SK-N-SH (cell line): ENCODE data around the gene CEP112. TPM values are rescaled to one million over a fixed set of nuclear protein-coding genes. Genes with fewer than 3 reads are reported as not detected.

ENCODE experiments used
- CTCF ChIA-PET: fragments of 300-600, 350-600 bp; formaldehyde crosslinking; extraction: SDS; loops from one replicate; lab custom pipeline; 2021; lab: Yijun Ruan, JAX
- POLR2A ChIA-PET: fragments of 350-600 bp; sonication (Branson Sonifier 250); formaldehyde crosslinking; extraction: SDS; loops from one replicate; lab custom pipeline; 2020; ENCODE audit warnings: antibody characterized with exemption, inconsistent platforms; lab: Yijun Ruan, JAX
- DNase-seq: peaks from one replicate; pipeline ENCODE4 v3.0.0; 2012
- H2AFZ ChIP-seq: fragments of 200-600 bp; sonication (generic); 2 replicates; pipeline ENCODE4 v1.8.1; 2016; ENCODE audit warnings: antibody characterized with exemption, mild to moderate bottlenecking, low read depth
- H3F3A ChIP-seq: fragments of 200-600 bp; sonication (generic); replicated peaks from 2 replicates; pipeline ENCODE3; 2016; ENCODE audit warnings: antibody characterized with exemption, mild to moderate bottlenecking; ENCODE audit not compliant: insufficient read depth
- H3K27ac ChIP-seq, 2 experiments: fragments of 200-500 bp in 1 of 2; fragments of 200-600 bp in 1 of 2; sonication (Bioruptor generic) in 1 of 2; sonication (generic), shearing (Covaris generic) in 1 of 2; 2 replicates each; pipeline versions ENCODE4 v1.5.1 to v1.6.1; 2014 to 2016; ENCODE audit warnings: low read depth in 2 of 2, inconsistent platforms in 1 of 2, low read length in 1 of 2, mild to moderate bottlenecking in 1 of 2, mixed read lengths in 1 of 2
- H3K27me3 ChIP-seq: fragments of 200-600 bp; sonication (generic), shearing (Covaris generic); 2 replicates; pipeline ENCODE4 v1.6.1; 2016; ENCODE audit warnings: mixed run types; ENCODE audit not compliant: insufficient read depth
- H3K36me3 ChIP-seq, 2 experiments: fragments of 200-500 bp in 1 of 2; fragments of 200-600 bp in 1 of 2; sonication (Bioruptor generic) in 1 of 2; sonication (generic) in 1 of 2; replicated peaks in 1 of 2; 2 replicates each; pipeline versions ENCODE3 to v1.5.1; 2014 to 2016; ENCODE audit warnings: low read length in 1 of 2, mild to moderate bottlenecking in 1 of 2; ENCODE audit not compliant: insufficient read depth in 2 of 2, control insufficient read depth in 1 of 2
- H3K4me1 ChIP-seq, 2 experiments: fragments of 200-500 bp in 1 of 2; fragments of 200-600 bp in 1 of 2; sonication (Bioruptor generic) in 1 of 2; sonication (generic), shearing (Covaris generic) in 1 of 2; 2 replicates each; pipeline versions ENCODE4 v1.5.1 to v1.6.1; 2014 to 2016; ENCODE audit warnings: low read depth in 1 of 2, low read length in 1 of 2, mixed run types in 1 of 2; ENCODE audit not compliant: insufficient read depth in 2 of 2, control insufficient read depth in 1 of 2
- H3K4me2 ChIP-seq: fragments of 200-600 bp; sonication (generic), shearing (Covaris generic); 2 replicates; pipeline ENCODE4 v1.6.1; 2017; ENCODE audit warnings: mixed run types
- H3K4me3 ChIP-seq, 2 experiments: fragments of 200-500 bp in 1 of 2; fragments of 200-600 bp in 1 of 2; sonication (Bioruptor generic) in 1 of 2; sonication (generic), shearing (Covaris generic) in 1 of 2; 2 replicates each; pipeline versions ENCODE4 v1.5.1 to v1.8.1; 2014 to 2016; ENCODE audit warnings: low read depth in 2 of 2, inconsistent platforms in 1 of 2, low read length in 1 of 2, mild to moderate bottlenecking in 1 of 2, mixed read lengths in 1 of 2, moderate library complexity in 1 of 2
- H3K79me2 ChIP-seq: fragments of 200-600 bp; sonication (generic); 2 replicates; pipeline ENCODE4 v1.8.1; 2017; ENCODE audit warnings: mild to moderate bottlenecking; ENCODE audit not compliant: insufficient read depth
- H3K9ac ChIP-seq: fragments of 200-600 bp; sonication (generic); 2 replicates; pipeline ENCODE4 v1.6.1; 2017; ENCODE audit warnings: mixed run types
- H3K9me2 ChIP-seq: fragments of 200-600 bp; sonication (generic); 2 replicates; pipeline ENCODE4 v1.6.1; 2017; ENCODE audit warnings: mixed run types
- H3K9me3 ChIP-seq: fragments of 200-600 bp; sonication (generic); 2 replicates; pipeline ENCODE4 v1.6.1; 2017; ENCODE audit warnings: mixed run types, mild to moderate bottlenecking, moderate library complexity
- H4K20me1 ChIP-seq: fragments of 200-600 bp; sonication (generic); 2 replicates; pipeline ENCODE4 v1.6.1; 2017; ENCODE audit warnings: mild to moderate bottlenecking, mixed run types; ENCODE audit not compliant: insufficient read depth
- CHD2 ChIP-seq: fragments of 150-350 bp; IDR thresholded peaks from 2 replicates; pipeline ENCODE4 v1.6.1; 2018; ENCODE audit warnings: low read length; ENCODE audit not compliant: partially characterized antibody
- EP300 ChIP-seq, 2 experiments: IDR thresholded peaks; 2 replicates each; pipeline versions ENCODE4 v1.4.0 to v1.6.1; 2012; ENCODE audit warnings: borderline replicate concordance in 1 of 2, low read depth in 1 of 2, low read length in 1 of 2
- EZH2phosphoT487 ChIP-seq: fragments of 200-600 bp; sonication (generic); IDR thresholded peaks from 2 replicates; pipeline ENCODE4 v1.6.1; 2017; ENCODE audit warnings: low read depth, mixed run types, mild to moderate bottlenecking, antibody characterized with exemption, moderate library complexity, borderline replicate concordance
- FOSL2 ChIP-seq: IDR thresholded peaks from 2 replicates; pipeline ENCODE4 v1.4.0; 2012; ENCODE audit warnings: low read depth, mild to moderate bottlenecking, moderate library complexity, borderline replicate concordance
- FOXJ3 ChIP-seq: sonication (generic); formaldehyde crosslinking; IDR thresholded peaks from 2 replicates; pipeline ENCODE4 v1.5.1; 2020; ENCODE audit warnings: mild to moderate bottlenecking, missing genetic modification reagents
- GABPA ChIP-seq: IDR thresholded peaks from 2 replicates; pipeline ENCODE4 v1.4.0; 2012; ENCODE audit warnings: low read depth, mild to moderate bottlenecking
- GATA2 ChIP-seq: sonication (generic); formaldehyde crosslinking; IDR thresholded peaks from 2 replicates; pipeline ENCODE4 v1.5.0; 2020; ENCODE audit warnings: mild to moderate bottlenecking, missing genetic modification reagents
- MXI1 ChIP-seq: IDR thresholded peaks from 2 replicates; pipeline ENCODE4 v1.6.1; 2012; ENCODE audit warnings: mild to moderate bottlenecking, low read depth, low read length, improper control_type of control experiment
- NFIC ChIP-seq: IDR thresholded peaks from 2 replicates; pipeline ENCODE4 v1.4.0; 2012; ENCODE audit warnings: borderline replicate concordance
- NRF1 ChIP-seq: IDR thresholded peaks from 2 replicates; pipeline ENCODE4 v1.6.1; 2012; ENCODE audit warnings: low read depth, mild to moderate bottlenecking, low read length
- POLR2AphosphoS5 ChIP-seq: IDR thresholded peaks from 2 replicates; pipeline ENCODE4 v1.6.1; 2012; ENCODE audit warnings: low read depth, low read length
- RCOR1 ChIP-seq: fragments of 150-350 bp; IDR thresholded peaks from 2 replicates; pipeline ENCODE4 v1.6.1; 2017; ENCODE audit warnings: antibody characterized with exemption, low read length
- RFX5 ChIP-seq: IDR thresholded peaks from 2 replicates; pipeline ENCODE4 v1.6.1; 2012; ENCODE audit warnings: mild to moderate bottlenecking, improper control_type of control experiment, low read length
- SIN3A ChIP-seq: IDR thresholded peaks from 2 replicates; pipeline ENCODE4 v1.6.1; 2012; ENCODE audit warnings: low read depth, mild to moderate bottlenecking, low read length, moderate library complexity, borderline replicate concordance
- SMC3 ChIP-seq: IDR thresholded peaks from 2 replicates; pipeline ENCODE4 v1.6.1; 2012; ENCODE audit warnings: low read depth, low read length, improper control_type of control experiment
- TCF12 ChIP-seq: IDR thresholded peaks from 2 replicates; pipeline ENCODE4 v1.4.0; 2012
- TEAD4 ChIP-seq: IDR thresholded peaks from 2 replicates; pipeline ENCODE4 v1.4.0; 2012; ENCODE audit warnings: mild to moderate bottlenecking, borderline replicate concordance; ENCODE audit not compliant: insufficient read depth
- WGBS: methylation state at CpG from one replicate; pipeline ENCODE4 v1.1.6; 2017; ENCODE audit warnings: low lambda C conversion rate; 5-methylcytosine and 5-hydroxymethylcytosine counted together
- polyA plus RNA-seq, 3 experiments: library from polyadenylated mRNA; depleted of rRNA; stranded (reverse); fragments of >200 nt; gene quantifications; 2 replicates each; pipeline ENCODE4 v1.2.3, GENCODE V29; 2012
- TF ChIP-seq, protein P1 (sequence below): IDR thresholded peaks from 2 replicates; pipeline ENCODE4 v1.4.0; 2012; ENCODE audit warnings: low read depth
- TF ChIP-seq, protein P2 (sequence below): fragments of 200-600 bp; sonication (generic); IDR thresholded peaks from 2 replicates; pipeline ENCODE4 v1.6.1; 2017; ENCODE audit warnings: antibody characterized with exemption, mild to moderate bottlenecking, moderate library complexity
- TF ChIP-seq, protein P3 (sequence below): IDR thresholded peaks from 2 replicates; pipeline ENCODE4 v1.4.0; 2012; ENCODE audit warnings: low read depth, borderline replicate concordance

CEP112 gene
- polyA plus RNA-seq, 1 of the 3 experiments (the other 2 are of a cell fraction) = 7.9 TPM

- ChIA-PET POLR2A (no interaction called here), CTCF (interaction anchor here (0.6 kb wide), 1 partner anchor 478 kb away, joined by 3 read pairs; no protein-coding TSS in a partner anchor)
- Histone ChIP-seq H3K79me2 (no peaks in the 10 kb centered on the region), H3K9me2 (no peaks in the 10 kb centered on the region), H3K9ac (no peak overlapping the region), H3K4me2 (no peak overlapping the region), H3K4me3 (no peak overlapping the region), H3K27me3 (no peaks in the 10 kb centered on the region), H4K20me1 (no peaks in the 10 kb centered on the region), H3K36me3 (no peaks in the 10 kb centered on the region), H2AFZ (no peak overlapping the region), H3K9me3 (peaks cover 4% of the 10 kb centered on the region; the same call in 1 of the 2 replicates), H3K27ac (no peak overlapping the region), H3F3A (peaks cover 16% of the 10 kb centered on the region), H3K4me1 (peaks cover 0 to 2% of the 10 kb centered on the region in 2 experiments; a peak in 1 of 4 replicates)
- no peak for DNase-seq
- WGBS = 94% methylated on average over 9 of the region's 9 CpGs
- no peak for TF ChIP-seq EZH2phosphoT487
- no peak for TF ChIP-seq SIN3A
- TF ChIP-seq, protein P1, sequence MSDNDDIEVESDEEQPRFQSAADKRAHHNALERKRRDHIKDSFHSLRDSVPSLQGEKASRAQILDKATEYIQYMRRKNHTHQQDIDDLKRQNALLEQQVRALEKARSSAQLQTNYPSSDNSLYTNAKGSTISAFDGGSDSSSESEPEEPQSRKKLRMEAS = no peak
- TF ChIP-seq FOSL2 = no peak
- TF ChIP-seq RFX5 = no peak
- TF ChIP-seq SMC3 = no peak
- TF ChIP-seq, protein P2, sequence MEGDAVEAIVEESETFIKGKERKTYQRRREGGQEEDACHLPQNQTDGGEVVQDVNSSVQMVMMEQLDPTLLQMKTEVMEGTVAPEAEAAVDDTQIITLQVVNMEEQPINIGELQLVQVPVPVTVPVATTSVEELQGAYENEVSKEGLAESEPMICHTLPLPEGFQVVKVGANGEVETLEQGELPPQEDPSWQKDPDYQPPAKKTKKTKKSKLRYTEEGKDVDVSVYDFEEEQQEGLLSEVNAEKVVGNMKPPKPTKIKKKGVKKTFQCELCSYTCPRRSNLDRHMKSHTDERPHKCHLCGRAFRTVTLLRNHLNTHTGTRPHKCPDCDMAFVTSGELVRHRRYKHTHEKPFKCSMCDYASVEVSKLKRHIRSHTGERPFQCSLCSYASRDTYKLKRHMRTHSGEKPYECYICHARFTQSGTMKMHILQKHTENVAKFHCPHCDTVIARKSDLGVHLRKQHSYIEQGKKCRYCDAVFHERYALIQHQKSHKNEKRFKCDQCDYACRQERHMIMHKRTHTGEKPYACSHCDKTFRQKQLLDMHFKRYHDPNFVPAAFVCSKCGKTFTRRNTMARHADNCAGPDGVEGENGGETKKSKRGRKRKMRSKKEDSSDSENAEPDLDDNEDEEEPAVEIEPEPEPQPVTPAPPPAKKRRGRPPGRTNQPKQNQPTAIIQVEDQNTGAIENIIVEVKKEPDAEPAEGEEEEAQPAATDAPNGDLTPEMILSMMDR = no peak
- TF ChIP-seq, protein P3, sequence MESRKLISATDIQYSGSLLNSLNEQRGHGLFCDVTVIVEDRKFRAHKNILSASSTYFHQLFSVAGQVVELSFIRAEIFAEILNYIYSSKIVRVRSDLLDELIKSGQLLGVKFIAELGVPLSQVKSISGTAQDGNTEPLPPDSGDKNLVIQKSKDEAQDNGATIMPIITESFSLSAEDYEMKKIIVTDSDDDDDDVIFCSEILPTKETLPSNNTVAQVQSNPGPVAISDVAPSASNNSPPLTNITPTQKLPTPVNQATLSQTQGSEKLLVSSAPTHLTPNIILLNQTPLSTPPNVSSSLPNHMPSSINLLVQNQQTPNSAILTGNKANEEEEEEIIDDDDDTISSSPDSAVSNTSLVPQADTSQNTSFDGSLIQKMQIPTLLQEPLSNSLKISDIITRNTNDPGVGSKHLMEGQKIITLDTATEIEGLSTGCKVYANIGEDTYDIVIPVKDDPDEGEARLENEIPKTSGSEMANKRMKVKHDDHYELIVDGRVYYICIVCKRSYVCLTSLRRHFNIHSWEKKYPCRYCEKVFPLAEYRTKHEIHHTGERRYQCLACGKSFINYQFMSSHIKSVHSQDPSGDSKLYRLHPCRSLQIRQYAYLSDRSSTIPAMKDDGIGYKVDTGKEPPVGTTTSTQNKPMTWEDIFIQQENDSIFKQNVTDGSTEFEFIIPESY = no peak
- no peak for TF ChIP-seq GABPA
- TF ChIP-seq FOXJ3 = no peak
Observed at GRCh38 chr17:65975878-65976277, 216.1 kb downstream of the CEP112 start.

GRCh38 chr17:65973237-65973636 is 218.7 kb downstream of the CEP112 start:
- POLR2A ChIA-PET = no interaction called here
- TF ChIP-seq RFX5 (peak; percentile 97), RCOR1 (peak; percentile 75), CHD2 (no peak), NFIC (peak; percentile 64; the same call in 1 of the 2 replicates), GATA2 (CRISPR knock-in tag) (peak; percentile 61), POLR2AphosphoS5 (no peak), MXI1 (no peak), TCF12 (peak; percentile 50; the same call in 1 of the 2 replicates), NRF1 (no peak), TEAD4 (0 out of 2 replicates have a peak, but pooled peaks have one; percentile 17), EP300 (IDR thresholded peaks at IDR 0.05; ENCODE audit: borderline replicate concordance in 1 of 2, low read depth in 1 of 2, low read length in 1 of 2) (peak in 1 of 2 experiments; percentile 56; a peak in 2 of 4 replicates)

More at GRCh38 chr17:65973237-65973636, 218.7 kb downstream of the CEP112 start:
- H3K4me1 ChIP-seq = peaks cover 0 to 2% of the 10 kb centered on the region in 2 experiments; a peak in 1 of 4 replicates
- no peaks in the 10 kb centered on the region for H4K20me1 ChIP-seq
- WGBS = 33% methylated on average over 1 of the region's 1 CpG
- no peak overlapping the region for H3K4me3 ChIP-seq
- no peak overlapping the region for H3K27ac ChIP-seq
- H3F3A ChIP-seq = peaks cover 36% of the 10 kb centered on the region
- H3K9me3 ChIP-seq = peaks cover 4% of the 10 kb centered on the region; the same call in 1 of the 2 replicates
- no peaks in the 10 kb centered on the region for H3K9me2 ChIP-seq
- H3K27me3 ChIP-seq = no peaks in the 10 kb centered on the region
- H3K36me3 ChIP-seq = no peaks in the 10 kb centered on the region
- CTCF ChIA-PET = no interaction called here
- no peak for DNase-seq
- no peak overlapping the region for H2AFZ ChIP-seq
- H3K79me2 ChIP-seq = no peaks in the 10 kb centered on the region
- H3K9ac ChIP-seq = no peak overlapping the region
- no peak overlapping the region for H3K4me2 ChIP-seq
